ENCODE results near the gene MTA1.

The MTA1 gene

DNA sequence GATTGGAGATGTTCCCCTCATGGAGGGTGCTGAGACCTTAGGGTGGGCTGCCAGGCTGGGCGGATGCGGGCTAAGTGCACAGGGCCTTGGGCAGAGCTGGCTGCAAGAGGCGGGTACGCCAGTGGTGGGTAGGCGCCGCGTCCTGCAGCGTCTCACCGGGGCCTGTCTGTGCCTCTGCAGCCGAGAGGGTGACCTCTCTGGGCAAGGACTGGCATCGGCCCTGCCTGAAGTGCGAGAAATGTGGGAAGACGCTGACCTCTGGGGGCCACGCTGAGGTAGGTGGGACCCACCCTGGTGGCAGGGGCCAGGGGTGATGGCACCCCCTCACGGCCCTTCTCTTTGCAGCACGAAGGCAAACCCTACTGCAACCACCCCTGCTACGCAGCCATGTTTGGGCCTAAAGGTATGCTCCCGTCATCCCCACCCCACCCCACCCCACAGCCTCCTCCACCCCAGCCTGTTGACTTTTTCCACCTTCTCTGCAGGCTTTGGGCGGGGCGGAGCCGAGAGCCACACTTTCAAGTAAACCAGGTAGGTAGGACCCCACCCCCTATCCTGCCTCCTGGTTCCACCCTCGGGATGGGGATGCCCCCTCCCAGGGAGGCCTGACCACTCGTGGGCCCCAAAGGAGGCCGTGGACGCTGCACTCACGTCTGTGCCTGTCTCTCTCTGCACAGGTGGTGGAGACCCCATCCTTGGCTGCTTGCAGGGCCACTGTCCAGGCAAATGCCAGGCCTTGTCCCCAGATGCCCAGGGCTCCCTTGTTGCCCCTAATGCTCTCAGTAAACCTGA lies 68.6 kb downstream of the MTA1 start:
- DNase-seq (ENCODE audit: low read depth) = no peak

DNA sequence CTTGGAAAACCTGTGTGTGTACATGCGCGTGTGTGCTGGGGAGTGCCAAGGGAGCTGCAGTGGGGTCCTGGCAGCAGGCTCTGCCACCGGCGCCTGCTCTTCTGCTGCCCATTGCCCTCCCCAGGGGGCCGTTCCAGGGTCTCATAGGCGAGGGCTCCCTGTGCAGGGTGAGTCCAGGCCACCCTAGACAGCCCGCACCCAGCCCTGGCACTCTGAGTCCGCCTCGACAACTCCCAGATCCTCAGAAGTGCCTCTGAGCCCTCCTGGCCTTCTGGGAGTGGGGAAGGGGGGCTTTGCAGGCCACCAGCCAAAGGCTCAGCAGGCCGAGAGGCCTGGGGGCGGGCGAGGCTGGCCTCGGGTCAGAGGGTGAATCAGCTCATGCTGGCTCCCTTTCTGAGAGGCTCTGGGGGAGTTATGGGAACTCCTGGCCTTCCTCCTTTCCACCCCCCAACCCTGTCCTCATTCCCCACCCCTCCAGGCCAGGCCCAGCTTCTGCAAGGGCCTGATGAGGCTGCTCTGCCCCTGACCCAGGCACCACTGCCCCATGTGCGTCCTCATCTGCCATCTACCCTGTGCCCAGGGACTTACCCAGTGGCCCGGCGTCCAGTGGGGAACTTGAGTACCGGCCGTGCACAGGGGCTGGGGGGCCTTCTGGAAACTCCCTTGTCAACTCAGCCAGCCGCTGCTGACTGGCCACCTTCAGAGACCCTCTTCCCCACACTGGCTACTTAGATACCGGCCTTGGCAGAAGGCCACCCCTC lies 69.3 kb downstream of the MTA1 start:
- no peak for DNase-seq (ENCODE audit: low read depth)

DNA sequence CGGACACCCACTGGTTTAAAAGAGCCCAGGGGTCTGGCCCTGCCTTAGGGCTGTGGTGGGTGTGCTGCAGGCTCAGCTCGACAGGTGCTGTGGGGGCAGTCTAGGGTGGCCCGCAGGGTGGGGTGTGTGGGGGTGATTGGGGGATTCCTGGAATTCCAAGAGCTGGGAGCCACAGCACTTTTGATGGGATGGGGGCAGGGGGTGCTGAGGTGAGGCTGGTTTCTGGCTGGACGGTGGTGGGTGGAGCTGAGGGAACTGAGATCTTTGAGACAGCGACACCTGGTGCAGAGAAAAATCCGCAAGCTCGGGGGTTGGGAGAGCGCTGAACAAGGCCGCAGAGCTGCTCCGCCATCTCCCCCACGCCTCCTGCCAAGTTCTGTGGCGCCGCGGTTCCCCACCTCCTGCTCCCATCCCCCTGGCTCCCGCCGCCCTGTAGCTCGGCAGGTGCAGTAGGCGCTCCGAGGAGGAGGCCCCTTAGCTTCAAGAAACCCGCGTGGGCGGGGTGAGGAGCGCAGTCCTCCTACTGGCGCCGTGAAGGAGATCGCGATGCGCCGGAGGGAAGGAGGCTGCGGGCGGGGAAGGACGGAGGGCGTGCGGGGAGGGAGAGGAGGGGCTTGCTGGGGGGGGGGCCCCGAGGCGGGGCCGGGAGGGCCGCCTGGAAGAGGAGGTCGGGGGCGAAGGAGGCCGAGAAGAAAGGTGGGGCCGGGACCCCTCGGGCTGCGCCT lies 70.1 kb downstream of the MTA1 start:
- peak; percentile 70 for DNase-seq (ENCODE audit: low read depth)

DNA sequence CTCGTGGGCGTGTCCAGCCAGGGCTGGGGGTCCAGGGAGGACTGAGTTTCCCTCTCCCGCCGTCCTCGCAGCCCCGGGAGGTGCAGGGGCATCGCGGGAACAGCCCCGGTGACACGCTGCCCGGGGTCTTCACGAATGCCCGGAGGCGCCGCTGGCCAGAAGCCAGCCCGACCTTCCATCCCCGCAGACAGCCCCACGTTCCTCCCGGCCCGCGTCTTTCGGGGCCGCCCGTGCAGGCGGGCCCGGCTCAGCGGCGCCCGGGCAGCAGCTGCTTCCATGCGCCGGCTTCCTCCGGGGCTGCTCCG lies 70.6 kb downstream of the MTA1 start:
- DNase-seq (ENCODE audit: low read depth) = no peak

DNA sequence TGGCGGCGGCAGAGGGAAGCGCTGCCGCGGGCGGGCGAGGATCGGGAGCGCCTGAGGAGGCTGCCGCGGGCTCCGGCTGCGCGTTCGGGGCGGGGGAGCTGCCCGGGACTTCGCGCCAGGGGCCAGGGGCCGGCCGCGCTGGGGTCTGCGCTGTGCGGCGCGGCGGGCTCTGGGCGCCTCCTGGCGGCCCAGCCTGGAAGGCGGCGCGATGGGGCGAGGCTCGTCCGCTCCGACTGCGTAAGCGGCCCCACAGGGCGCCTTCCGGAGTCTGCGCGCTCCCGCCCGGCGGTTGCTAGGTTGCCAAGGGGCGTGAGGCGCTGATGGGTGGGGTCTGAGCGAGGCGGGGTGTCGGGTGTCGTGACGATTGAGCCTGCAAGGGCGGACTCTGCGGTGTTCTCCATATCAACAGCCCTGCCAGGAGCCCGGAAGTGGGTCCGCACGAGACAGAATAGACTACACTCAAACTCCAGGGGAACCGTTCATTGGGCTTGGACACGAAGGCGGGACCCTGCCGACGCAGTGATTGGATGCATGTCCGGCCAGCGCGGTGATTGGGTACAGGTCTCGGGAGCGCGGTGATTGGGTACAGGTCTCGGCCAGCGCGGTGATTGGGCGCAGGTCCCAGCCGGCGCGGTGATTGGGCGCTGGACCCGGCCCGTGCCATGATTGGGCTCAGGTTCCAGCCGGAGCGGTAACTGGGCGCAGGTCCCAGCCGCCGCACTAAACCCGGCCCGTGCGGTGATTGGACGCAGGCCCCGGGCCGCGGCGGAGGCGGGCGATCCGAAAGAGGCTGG lies 71.1 kb downstream of the MTA1 start, which contains the start of gene TEDC1:
Gene TEDC1 (plus strand): TSS at position 675 of the 794 bp plus-strand sequence. CDS start 130 bp downstream, outside the sequence.
- peak; percentile 98 for DNase-seq (ENCODE audit: low read depth)

DNA sequence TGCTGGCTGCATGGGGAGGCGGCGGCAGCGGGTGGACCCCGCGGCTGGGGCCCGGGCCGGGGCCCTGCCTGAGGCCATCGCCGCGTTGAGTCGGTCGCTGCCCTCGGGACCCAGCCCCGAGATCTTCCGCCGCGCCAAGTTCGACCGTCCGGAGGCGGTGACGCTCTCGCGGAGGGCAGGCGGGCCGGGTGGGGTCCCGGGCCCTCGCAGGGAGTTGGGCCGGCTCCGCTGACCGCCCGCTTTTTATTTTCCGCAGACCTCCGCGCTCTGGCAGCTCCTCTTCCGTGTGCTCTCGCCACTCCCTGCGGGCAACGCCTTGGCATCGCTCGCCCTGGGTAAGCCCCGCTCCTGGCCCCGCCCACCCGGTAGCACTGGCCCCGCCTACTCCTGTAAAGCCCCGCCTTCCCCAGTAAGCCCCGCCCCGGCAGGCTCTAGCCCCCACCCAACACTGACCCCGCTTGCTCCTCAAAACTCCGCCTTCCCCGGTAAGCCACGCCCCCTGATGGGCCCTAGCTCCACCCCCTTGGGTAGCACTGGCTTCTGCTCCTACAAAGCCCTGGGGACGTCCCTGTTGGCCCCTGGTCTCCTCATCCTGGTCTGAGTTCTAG lies 71.8 kb downstream of the MTA1 start:
- peak; percentile 66 for DNase-seq (ENCODE audit: low read depth)

DNA sequence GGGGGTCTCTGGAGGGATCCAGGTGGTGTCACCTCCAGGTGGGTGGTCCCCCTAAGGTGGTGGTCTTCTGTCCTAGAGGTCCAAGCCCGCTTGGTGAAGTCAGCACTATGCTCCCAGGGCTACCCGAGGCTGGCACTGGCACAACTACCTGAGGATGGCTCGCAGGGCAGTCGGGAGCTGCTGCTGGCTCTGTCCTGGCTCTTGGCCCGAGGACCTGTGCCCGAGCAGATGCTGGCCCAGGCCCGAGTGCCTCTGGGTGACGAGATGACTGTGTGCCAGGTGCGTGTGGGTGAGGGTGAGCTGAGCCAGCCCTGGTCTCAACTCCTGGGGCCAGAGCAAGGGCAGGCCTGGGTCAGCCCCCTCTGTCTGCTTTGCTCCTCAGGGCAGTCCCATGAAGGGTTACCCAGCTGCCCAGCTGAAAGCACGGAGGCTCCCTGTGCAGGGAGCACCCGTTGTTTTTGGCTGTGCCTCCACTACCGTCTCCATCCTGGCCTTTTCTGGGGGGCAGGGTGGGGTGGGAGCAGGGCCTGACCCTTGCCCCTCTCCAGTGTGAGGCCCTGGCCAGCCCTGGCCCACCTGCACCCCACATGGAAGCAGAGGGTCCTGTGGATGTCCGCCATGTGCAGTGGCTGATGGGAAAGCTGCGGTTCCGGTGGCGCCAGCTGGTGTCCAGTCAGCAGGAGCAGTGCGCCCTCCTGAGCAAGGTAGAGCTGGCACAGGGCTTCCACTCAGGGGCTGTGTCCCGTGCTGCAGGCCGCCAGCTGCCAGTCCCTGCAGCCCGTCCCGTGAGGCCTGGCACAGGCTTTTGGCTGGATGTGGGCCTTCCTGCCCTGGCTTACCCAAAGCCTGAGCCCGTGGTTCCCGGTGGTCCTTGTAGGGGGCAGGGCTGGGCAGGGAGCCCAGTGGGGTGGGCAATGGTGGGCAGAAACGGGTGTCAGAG lies 72.7 kb downstream of the MTA1 start:
- DNase-seq (ENCODE audit: low read depth) = no peak

DNA sequence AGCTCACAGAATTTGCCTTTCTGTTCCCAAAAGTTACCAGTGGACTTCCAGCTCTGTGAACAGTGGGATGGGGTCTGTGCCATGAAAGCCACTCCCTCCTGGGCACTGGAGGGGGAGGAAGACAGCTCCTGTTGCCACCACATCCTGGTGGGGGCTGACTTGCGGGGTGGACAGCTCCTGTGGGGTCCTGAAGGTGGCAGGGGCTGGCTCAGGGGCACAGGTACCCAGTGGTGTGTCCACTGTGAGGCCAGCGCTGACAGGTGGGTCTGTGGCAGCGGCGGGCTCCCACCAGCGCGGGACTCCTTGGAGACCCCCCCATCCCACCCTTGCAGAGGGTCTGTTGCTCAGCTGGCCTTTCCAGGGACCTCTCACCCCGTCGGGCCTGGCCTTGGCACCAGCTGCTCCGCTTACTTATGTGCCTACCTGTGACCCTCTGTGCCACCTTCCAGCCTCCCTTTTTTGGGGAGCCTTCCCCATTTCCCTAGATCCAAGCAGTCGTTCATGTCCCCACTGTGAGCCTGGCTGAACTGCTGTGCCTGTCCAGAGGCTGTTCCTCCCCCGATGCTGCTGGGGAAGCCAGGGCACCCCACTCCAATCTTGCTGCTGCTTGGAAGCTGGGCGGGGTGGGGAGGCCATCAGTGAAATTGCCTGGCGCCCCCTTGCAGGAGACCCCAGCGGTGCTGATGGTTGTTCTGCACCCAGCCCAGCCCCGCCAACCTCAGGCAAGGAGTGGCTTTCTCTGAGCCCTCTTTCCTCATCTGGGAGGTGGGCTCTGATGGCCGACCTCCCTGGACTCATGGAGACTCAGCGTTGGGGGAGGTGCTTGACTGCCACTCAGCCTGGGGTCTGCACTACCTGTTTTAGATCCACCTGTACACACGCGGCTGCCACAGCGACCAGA lies 73.6 kb downstream of the MTA1 start:
- no peak for DNase-seq (ENCODE audit: low read depth)

DNA sequence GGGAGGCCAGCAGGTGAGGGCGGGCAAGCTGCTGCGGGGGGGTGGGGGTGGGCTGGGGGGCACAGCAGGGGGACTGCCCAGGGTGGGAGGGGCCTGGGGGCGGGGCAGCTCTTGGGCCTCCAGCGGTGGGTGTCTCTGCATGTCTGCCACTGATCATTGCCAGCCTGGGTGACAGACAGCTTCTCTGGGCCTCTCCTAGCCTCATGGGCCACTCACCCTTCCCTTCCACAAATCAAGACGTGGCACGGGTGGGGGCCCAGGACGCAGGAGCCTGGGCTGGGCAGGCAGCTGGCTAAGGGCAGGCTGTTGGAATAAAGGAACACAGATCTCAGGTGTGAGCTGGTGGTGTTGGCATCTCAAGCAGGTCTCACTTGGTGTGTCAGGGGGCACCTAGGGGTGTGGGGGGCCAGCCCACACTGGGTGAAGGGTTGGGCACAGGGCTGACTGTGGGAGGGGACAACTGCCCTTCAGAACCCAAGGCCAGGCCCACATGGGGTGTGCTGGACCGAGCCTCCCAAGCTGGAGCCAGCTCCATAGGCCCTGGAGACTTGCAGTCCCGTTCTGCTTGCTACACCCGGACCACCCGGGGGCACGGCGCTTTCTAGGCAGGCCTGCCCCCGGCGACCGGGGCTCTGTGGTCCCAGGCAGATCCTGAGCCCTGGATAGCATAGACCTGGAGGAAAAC lies 74.4 kb downstream of the MTA1 start:
- DNase-seq (ENCODE audit: low read depth) = no peak

DNA sequence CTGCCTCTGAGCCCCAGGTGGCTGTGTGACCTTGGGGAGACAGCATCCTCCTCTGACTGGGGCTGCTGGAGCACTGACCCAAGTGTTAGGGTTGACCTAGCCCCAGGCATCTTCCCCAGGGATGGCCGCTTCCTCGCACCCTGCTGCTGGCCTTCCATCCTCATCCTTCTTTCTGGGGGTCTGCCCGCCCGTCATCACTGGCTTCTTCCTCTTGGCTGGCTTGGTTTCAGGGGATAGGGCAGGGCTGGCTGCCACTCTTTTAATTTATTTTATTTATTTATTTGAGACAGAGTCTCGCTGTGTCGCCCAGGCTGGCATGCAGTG lies 74.9 kb downstream of the MTA1 start:
- no peak for DNase-seq (ENCODE audit: low read depth)

DNA sequence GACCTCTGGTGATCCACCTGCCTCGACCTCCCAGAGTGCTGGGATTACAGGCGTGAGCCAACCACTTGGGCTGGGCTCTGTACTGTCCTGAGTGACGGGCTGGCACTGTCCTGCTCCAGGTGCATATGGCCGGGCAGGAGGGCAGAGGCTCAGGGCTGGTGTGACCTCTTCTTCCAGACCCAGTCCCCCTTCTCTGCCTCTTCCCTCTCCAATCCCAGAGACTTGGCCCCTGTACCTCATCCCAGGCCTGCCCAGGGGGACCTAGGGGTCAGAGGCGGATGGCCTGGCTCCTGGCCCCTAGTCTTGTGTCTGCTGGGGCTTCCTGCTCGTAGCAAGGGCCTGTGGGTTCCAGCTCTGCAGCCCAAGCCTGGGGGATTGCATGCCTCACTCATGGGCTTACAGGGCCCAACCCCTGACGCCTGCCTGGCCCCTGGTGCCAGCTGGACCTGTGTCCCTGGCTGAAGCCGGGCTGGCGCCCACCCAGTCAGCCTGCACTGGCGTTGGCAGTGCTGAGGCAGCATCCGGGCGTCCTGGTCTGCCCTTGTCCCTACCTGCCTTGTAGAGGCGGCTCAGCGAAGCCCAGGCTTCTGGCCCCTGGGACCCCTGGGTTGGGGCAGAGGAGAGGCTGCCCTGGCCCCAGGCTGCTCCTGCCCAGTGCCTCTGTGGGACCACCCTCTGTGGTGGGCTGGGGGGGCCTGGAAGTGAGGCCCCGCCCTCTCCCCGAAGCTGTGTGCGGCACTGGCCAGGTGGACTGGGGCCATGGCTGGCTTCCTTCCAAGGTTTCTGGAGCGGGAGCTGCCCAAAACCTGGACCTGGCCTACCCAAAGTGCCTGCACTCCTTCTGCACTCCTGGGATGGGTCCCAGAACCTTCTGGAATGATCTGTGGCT lies 75.7 kb downstream of the MTA1 start:
- DNase-seq (ENCODE audit: low read depth) = no peak

DNA sequence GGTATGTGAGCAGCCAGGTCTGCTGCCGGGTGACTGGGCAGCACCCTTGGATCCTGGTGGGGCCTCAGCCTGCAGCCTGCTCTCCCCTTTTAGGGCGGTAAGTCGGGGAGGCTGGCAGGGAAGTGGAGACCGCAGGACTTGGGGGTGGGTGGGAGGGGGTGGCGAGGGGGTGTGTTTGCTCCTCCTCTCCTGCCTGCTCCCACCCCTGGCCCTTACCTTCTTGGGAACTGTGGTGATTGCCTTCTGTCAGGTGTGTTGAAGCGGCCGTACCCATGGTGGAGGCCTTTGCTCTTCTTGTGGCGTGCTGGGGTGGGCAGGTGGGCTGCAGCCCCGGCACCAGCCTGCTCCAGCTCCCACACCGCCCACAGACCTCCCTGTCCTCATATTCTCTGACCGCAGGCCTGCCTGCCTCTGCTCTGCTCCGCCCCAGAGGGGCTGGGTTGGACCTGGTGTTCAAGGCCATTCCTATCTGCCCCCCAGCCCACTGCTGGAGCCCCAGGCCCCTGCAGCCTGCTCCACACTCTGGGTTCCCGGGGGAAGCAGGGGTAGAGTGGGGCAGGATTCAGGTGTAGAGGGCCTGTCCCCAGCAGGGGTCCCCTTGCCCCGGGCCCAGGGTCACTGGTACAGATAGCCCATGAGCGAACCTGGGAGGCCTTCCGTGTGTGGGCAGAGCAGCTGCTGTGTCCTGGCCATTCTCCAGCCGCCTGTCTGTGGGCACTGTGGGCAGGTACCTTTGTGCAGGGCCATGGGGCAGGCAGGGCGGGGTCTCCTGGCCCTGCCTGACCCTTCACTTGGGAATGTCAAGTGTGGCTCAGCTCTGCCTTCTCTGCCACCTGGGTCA lies 76.6 kb downstream of the MTA1 start:
- DNase-seq (ENCODE audit: low read depth) = no peak

DNA sequence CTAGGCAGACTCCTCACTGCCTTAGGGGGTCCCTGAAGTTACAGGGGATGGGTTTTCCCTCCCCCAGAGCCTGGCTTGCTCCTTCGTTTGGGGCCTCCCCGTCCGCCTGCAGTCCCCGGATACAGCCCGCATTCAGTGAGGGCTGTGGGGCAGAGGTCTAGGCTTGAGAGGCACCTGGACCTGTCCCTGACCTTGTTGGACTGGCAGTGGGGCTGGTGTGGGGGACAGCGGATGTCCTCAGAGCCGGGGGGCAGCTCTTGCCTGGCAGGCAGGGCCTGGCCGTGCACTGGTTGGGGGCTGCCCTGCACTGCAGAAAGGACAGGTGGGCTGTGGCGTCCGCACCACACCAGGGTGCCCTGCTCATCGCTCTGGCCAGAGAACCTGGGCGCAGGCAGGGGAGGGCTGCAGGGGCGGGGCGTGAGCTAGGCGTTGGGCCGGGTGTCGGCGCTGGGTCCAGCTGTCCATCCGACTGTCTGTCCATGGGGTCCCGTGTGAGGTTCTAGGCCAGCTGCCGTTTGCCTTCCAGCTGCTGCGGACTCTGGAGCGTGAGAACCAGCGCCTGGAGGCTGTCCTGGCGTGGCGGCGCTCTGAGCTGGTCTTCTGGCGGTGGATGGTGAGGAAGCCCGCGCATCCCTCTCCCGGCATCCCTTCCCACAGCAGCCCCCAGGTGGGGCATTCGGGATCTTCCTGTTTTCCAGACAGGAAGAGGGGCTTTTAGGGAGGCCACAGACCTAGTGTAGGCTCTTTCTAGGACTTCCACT lies 77.4 kb downstream of the MTA1 start:
- DNase-seq (ENCODE audit: low read depth) = no peak

DNA sequence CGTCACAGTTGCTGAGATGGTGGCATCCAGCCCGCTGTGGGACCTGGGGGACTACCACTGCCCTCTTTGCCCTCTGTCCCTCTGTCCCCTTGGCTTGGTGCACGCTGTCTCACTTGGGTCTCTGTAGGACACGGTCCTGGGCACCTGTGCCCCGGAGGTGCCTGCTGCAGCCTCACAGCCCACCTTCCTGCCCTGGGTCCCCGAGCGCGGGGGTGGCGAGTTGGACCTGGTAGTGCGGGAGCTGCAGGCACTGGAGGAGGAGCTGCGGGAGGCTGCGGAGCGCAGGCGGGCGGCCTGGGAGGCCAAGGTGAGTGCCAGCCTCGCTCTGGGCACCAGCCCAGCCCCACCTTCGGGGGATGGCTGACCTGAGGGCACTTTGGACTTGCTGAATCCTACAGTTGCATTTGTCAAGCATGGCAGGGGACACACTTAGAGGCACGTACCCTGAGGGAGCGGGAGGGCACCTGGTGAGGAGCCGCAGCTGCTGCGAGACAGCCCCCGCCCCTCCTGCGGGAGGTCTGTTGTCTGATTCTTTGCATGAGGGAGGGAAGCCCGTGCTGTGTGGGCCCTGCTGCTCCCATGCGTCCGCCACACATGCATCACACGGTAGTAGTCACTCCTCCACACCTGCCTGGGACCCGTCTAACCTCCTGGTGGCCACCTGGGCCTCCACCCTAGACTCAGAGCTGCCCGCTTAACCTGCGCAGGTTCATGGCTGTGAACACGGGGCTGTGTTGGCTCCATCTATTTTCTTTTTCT lies 78.2 kb downstream of the MTA1 start:
- DNase-seq (ENCODE audit: low read depth) = no peak

DNA sequence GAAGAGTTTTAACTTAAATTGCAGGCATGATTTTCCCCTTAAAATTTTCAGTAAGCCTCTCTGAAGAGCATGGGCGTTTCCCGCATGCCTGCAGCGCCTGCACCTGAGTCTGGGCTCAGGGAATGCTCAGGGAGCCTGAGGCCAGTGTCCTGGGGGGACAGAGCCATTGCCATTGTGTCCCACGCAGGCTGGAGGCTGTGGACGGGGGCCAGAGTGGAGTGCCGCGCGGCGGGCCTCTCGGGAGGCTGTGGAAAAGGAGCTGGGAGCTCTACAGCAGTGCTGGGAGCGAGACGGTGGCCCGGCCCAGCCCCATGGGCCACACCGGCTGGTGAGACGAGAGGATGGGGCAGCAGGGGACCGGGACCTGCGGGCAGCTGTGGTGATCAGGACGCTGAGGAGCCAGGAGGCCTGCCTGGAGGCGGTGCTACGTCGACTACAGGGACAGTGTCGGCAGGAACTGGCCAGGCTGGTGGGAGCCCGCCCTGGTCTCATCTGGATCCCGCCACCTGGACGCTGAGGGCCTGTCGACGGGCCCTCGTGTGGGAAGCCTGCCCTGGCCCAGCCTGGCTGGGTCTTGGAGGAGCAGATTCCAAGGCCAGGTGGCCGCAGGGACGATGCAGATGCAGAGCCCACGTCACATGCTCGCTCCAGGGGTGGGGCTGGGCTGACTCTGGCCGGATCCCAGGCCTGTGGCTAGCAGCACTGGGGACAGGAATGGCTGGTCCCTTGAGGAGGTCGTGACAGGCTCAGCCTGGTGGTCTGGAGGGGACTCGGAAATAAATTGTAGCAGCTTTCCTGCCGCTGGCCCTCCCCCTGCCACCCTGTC lies 79.0 kb downstream of the MTA1 start:
- no peak for DNase-seq (ENCODE audit: low read depth)

Data from stimulated activated CD8-positive, alpha-beta memory T cell treated with anti-CD3 and anti-CD28 coated beads, Interleukin-12 subunit alpha, Interleukin-12 subunit beta, amount 100 ng/mL, for 4 hours (primary cell).